GM12878 (cell line): Measurements from ENCODE around the gene ZNF280D. TPM values are rescaled to one million over a fixed set of nuclear protein-coding genes. Genes with fewer than 3 reads are reported as not detected.

Source experiments
- ATAC-seq: fragments of 200-7000 bp; cut with Tn5 transposase; 3 replicates; pipeline ENCODE4 v1.9.1; 2020; ENCODE audit warnings: mild to moderate bottlenecking, moderate library complexity
- BruUV-seq: library from RNA; stranded (reverse); fragments of 400-500 nt; replicated peaks from 2 replicates; lab custom pipeline; 2021; lab: Mats Ljungman, UMichigan
- CTCF ChIA-PET: fragments of 300-600 bp; sonication (Branson Sonifier 250); formaldehyde crosslinking; extraction: SDS; loops from one replicate; lab custom pipeline; 2021; ENCODE audit warnings: inconsistent platforms; lab: Yijun Ruan, JAX
- POLR2A ChIA-PET: fragments of 350-600 bp; formaldehyde crosslinking; extraction: SDS; loops from one replicate; lab custom pipeline; 2021; ENCODE audit warnings: inconsistent platforms; lab: Charles Lee
- RAD21 ChIA-PET: fragments of 300-600 bp; sonication (Branson Sonifier 250); formaldehyde crosslinking; loops from one replicate; lab custom pipeline; 2023; ENCODE audit warnings: antibody characterized with exemption; ENCODE audit not compliant: unreplicated experiment; lab: Charles Lee
- SMC1A ChIA-PET: fragments of 300-600 bp; sonication (Branson Sonifier 250); formaldehyde crosslinking; loops from one replicate; lab custom pipeline; 2023; ENCODE audit not compliant: unreplicated experiment, uncharacterized antibody; lab: Charles Lee
- DNase-seq: peaks from one replicate; pipeline ENCODE4 v3.0.0-alpha.2; 2011; ENCODE audit warnings: low read depth, low spot score
- FAIRE-seq: peaks from 3 replicates; lab custom pipeline; 2011; peaks lifted over from hg19 to GRCh38; lab: Jason Lieb, UNC
- H2AFZ ChIP-seq: 2 replicates; pipeline ENCODE4 v1.6.0; 2011; ENCODE audit warnings: low read depth, low read length, control low read depth; ENCODE audit not compliant: control insufficient read depth
- H3K27ac ChIP-seq: 2 replicates; pipeline ENCODE4 v1.5.1; 2011; ENCODE audit warnings: control low read depth; ENCODE audit not compliant: control insufficient read depth, insufficient read depth
- H3K27me3 ChIP-seq, 2 experiments: replicated peaks in 1 of 2; 2 replicates each; pipeline versions ENCODE4 v1.6.0 to v1.6.1; 2011; ENCODE audit warnings: low read length in 1 of 2; ENCODE audit not compliant: control insufficient read depth in 2 of 2, insufficient read depth in 2 of 2
- H3K36me3 ChIP-seq, 2 experiments: 2 replicates each; pipeline ENCODE4 v1.5.1; 2011; ENCODE audit warnings: low read length in 1 of 2; ENCODE audit not compliant: control insufficient read depth in 2 of 2, insufficient read depth in 2 of 2
- H3K4me1 ChIP-seq: 2 replicates; pipeline ENCODE4 v1.6.1; 2011; ENCODE audit warnings: mild to moderate bottlenecking, low read length, moderate library complexity, mixed read lengths; ENCODE audit not compliant: control insufficient read depth, insufficient read depth
- H3K4me2 ChIP-seq: 2 replicates; pipeline ENCODE4 v1.6.0; 2011; ENCODE audit warnings: control low read depth; ENCODE audit not compliant: control insufficient read depth, insufficient read depth
- H3K4me3 ChIP-seq: fragments of 200-600 bp; sonication (generic); 2 replicates; pipeline ENCODE4 v1.5.1; 2016
- H3K79me2 ChIP-seq: 2 replicates; pipeline ENCODE4 v1.6.0; 2011; ENCODE audit warnings: low read length; ENCODE audit not compliant: control insufficient read depth, insufficient read depth
- H3K9ac ChIP-seq: 2 replicates; pipeline ENCODE4 v1.8.0; 2011; ENCODE audit warnings: low read length, control low read depth, mixed read lengths; ENCODE audit not compliant: control insufficient read depth, insufficient read depth
- H3K9me3 ChIP-seq: replicated peaks from 3 replicates; pipeline ENCODE4 v1.5.1; 2011; ENCODE audit warnings: mild to moderate bottlenecking, low read length; ENCODE audit not compliant: control insufficient read depth, insufficient read depth
- H4K20me1 ChIP-seq: 2 replicates; pipeline ENCODE4 v1.6.0; 2011; ENCODE audit not compliant: control insufficient read depth, insufficient read depth
- BACH1 ChIP-seq: fragments of 450-650 bp; IDR thresholded peaks from 2 replicates; pipeline ENCODE4 v1.6.1; 2017; ENCODE audit warnings: mild to moderate bottlenecking, borderline replicate concordance
- CBFB ChIP-seq: IDR thresholded peaks from 2 replicates; pipeline ENCODE4 v1.6.1; 2016; ENCODE audit warnings: antibody characterized with exemption, low read depth
- CBX5 ChIP-seq: sonication (generic); IDR thresholded peaks from 2 replicates; pipeline ENCODE4 v1.6.1; 2016; ENCODE audit warnings: low read depth, moderate library complexity, mild to moderate bottlenecking, inconsistent platforms
- CEBPB ChIP-seq, 2 experiments: fragments of 150-350 bp in 1 of 2; IDR thresholded peaks; 2 replicates each; pipeline ENCODE4 v1.6.1; 2012 to 2014; ENCODE audit warnings: low read depth in 2 of 2, low read length in 2 of 2, borderline replicate concordance in 1 of 2, inconsistent platforms in 1 of 2
- DPF2 ChIP-seq: fragments of 450-650 bp; IDR thresholded peaks from 2 replicates; pipeline ENCODE4 v1.6.1; 2017; ENCODE audit warnings: mild to moderate bottlenecking
- E4F1 ChIP-seq: fragments of 450-650 bp; IDR thresholded peaks from 2 replicates; pipeline ENCODE4 v1.6.1; 2018; ENCODE audit warnings: borderline replicate concordance, mild to moderate bottlenecking; ENCODE audit not compliant: partially characterized antibody
- HDGF ChIP-seq: fragments of 450-650 bp; IDR thresholded peaks from 2 replicates; pipeline ENCODE4 v1.6.1; 2016; ENCODE audit warnings: antibody characterized with exemption
- HSF1 ChIP-seq: fragments of 150-350 bp; IDR thresholded peaks from 2 replicates; pipeline ENCODE4 v1.6.1; 2014; ENCODE audit warnings: mild to moderate bottlenecking, low read depth, low read length
- KLF5 ChIP-seq: fragments of 450-650 bp; IDR thresholded peaks from 2 replicates; pipeline ENCODE4 v1.6.1; 2014; ENCODE audit warnings: mild to moderate bottlenecking; ENCODE audit not compliant: partially characterized antibody
- SIX5 ChIP-seq: IDR thresholded peaks from 2 replicates; pipeline ENCODE4 v1.6.1; 2011; ENCODE audit warnings: mild to moderate bottlenecking, low read depth, low read length, moderate library complexity; ENCODE audit not compliant: severe bottlenecking
- SKIL ChIP-seq: fragments of 450-650 bp; IDR thresholded peaks from 2 replicates; pipeline ENCODE4 v1.6.1; 2017; ENCODE audit warnings: mild to moderate bottlenecking, low read depth, inconsistent platforms; ENCODE audit not compliant: poor library complexity, severe bottlenecking
- SUPT20H ChIP-seq: IDR thresholded peaks from 2 replicates; pipeline ENCODE4 v1.6.1; 2011; ENCODE audit warnings: low read depth, mild to moderate bottlenecking, low read length, moderate library complexity, borderline replicate concordance; ENCODE audit not compliant: control insufficient read depth
- TCF3 ChIP-seq: IDR thresholded peaks from 2 replicates; pipeline ENCODE4 v1.6.1; 2012; ENCODE audit warnings: low read depth, mild to moderate bottlenecking, low read length, borderline replicate concordance; ENCODE audit not compliant: insufficient read depth
- TCF7 ChIP-seq: IDR thresholded peaks from 2 replicates; pipeline ENCODE4 v1.6.1; 2014; ENCODE audit warnings: antibody characterized with exemption, borderline replicate concordance
- ZBED1 ChIP-seq: IDR thresholded peaks from 2 replicates; pipeline ENCODE4 v1.6.1; 2016; ENCODE audit warnings: borderline replicate concordance
- ZNF384 ChIP-seq: IDR thresholded peaks from 2 replicates; pipeline ENCODE4 v1.6.1; 2012; ENCODE audit warnings: low read depth, mild to moderate bottlenecking, low read length, improper control_type of control experiment, borderline replicate concordance
- WGBS: methylation state at CpG from one replicate; pipeline ENCODE4 v1.1.6; 2016; ENCODE audit warnings: low lambda C conversion rate; ENCODE audit not compliant: insufficient replicate concordance, insufficient coverage; ENCODE audit errors: missing lambda C conversion rate; 5-methylcytosine and 5-hydroxymethylcytosine counted together
- in situ Hi-C: fragments of 300-500 bp; cut with MboI; formaldehyde crosslinking; loops from 9 replicates; pipeline ENCODE4 v1.14.3; 2018; ENCODE audit warnings: mixed read lengths
- intact Hi-C: fragments of 100-400 bp; cut with micrococcal nuclease; formaldehyde crosslinking; loops from one replicate; pipeline ENCODE4 v1.14.2; 2022; ENCODE audit not compliant: unreplicated experiment
- polyA plus RNA-seq, 11 experiments: library from polyadenylated mRNA; depleted of rRNA in 4 of 11; unstranded in 6 of 11; stranded (reverse) in 5 of 11; fragments of >200 nt; fragmentation: Nextera tagmentation in 4 of 11; fragmentation: Illumina TruSeq in 1 of 11; extraction: Ambion mirVana in 4 of 11; extraction: Trizol in 1 of 11; gene quantifications; 1 replicate in 1 of 11; 2 replicates in 10 of 11; pipeline versions ENCODE4 v1.2.1 to v1.2.3, GENCODE V29; 2011 to 2016; ENCODE audit warnings: inconsistent platforms in 2 of 11, missing spikeins in 2 of 11, low read depth in 1 of 11
- total RNA-seq, 4 experiments: library from RNA; depleted of rRNA in 3 of 4; stranded (reverse); fragments of >200 nt in 3 of 4; fragmentation: Illumina TruSeq in 1 of 4; extraction: Trizol in 1 of 4; gene quantifications; 2 replicates each; pipeline versions ENCODE4 v1.2.1 to v1.2.3, GENCODE V29; 2013 to 2021
- TF ChIP-seq, protein P1 (sequence below): IDR thresholded peaks from 2 replicates; pipeline ENCODE4 v1.6.1; 2012; ENCODE audit warnings: low read depth, low read length, improper control_type of control experiment
- TF ChIP-seq, protein P2 (sequence below): IDR thresholded peaks from 2 replicates; pipeline ENCODE4 v1.6.1; 2011; ENCODE audit warnings: borderline replicate concordance, low read depth, mild to moderate bottlenecking, moderate library complexity, mixed read lengths, low read length; ENCODE audit not compliant: insufficient read depth; ENCODE audit errors: extremely low read length

The ZNF280D gene
- total and polyA plus RNA-seq, 10 of the 15 experiments (the other 5 are each of a cell fraction or from before 2014, with no cell fraction given), result 5.6 to 18.6 (median 8.6) TPM

- 48% methylated on average over 2 of the region's 2 CpGs for WGBS
- Histone ChIP-seq H3K27me3 (no peaks in the 10 kb centered on the region), H2AFZ (no peak overlapping the region), H3K4me1 (no peaks in the 10 kb centered on the region), H3K4me3 (no peak overlapping the region), H3K4me2 (no peak overlapping the region), H4K20me1 (no peaks in the 10 kb centered on the region), H3K79me2 (no peaks in the 10 kb centered on the region), H3K36me3 (no peaks in the 10 kb centered on the region), H3K27ac (no peak overlapping the region), H3K9ac (no peak overlapping the region), H3K9me3 (peaks cover 1% of the 10 kb centered on the region; the same call in 1 of the 3 replicates)
- in situ Hi-C loops (no loop called here), intact Hi-C loops (no loop called here)
- POLR2A ChIA-PET, result no interaction called here
- CTCF ChIA-PET, result interaction anchor here (1.1 kb wide), 1 partner anchor 8 kb away, joined by 3 read pairs; no protein-coding TSS in a partner anchor
- ATAC-seq (no peak), DNase-seq (no peak), FAIRE-seq (no peak)
- no TSS peak for BruUV-seq
- SMC1A ChIA-PET, result no interaction called here
- RAD21 ChIA-PET, result no interaction called here
- TF ChIP-seq TCF3 (no peak), TCF7 (no peak), BACH1 (no peak), SIX5 (no peak), DPF2 (no peak), SUPT20H (no peak), E4F1 (no peak), CEBPB (IDR thresholded peaks at IDR 0.05; ENCODE audit: borderline replicate concordance in 1 of 2, low read depth in 2 of 2, low read length in 2 of 2) (no peak), CBFB (no peak), ZNF384 (no peak), SKIL (no peak), ZBED1 (no peak), CBX5 (no peak), HSF1 (no peak), HDGF (no peak), KLF5 (no peak)
- TF ChIP-seq, protein P1, sequence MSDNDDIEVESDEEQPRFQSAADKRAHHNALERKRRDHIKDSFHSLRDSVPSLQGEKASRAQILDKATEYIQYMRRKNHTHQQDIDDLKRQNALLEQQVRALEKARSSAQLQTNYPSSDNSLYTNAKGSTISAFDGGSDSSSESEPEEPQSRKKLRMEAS, result no peak
- TF ChIP-seq, protein P2, sequence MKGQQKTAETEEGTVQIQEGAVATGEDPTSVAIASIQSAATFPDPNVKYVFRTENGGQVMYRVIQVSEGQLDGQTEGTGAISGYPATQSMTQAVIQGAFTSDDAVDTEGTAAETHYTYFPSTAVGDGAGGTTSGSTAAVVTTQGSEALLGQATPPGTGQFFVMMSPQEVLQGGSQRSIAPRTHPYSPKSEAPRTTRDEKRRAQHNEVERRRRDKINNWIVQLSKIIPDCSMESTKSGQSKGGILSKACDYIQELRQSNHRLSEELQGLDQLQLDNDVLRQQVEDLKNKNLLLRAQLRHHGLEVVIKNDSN, result no peak
Observed at GRCh38 chr15:56781666-56782065, 48.4 kb upstream of the ZNF280D start.
